Spleen (tissue), 11 donors: ENCODE measurements around the gene ZGPAT. TPM values are rescaled to one million over a fixed set of nuclear protein-coding genes. Genes with fewer than 3 reads are reported as not detected.

Experiments
- DNase-seq: peaks from one replicate; pipeline ENCODE4 v3.0.0-alpha.2; 2020
- H3K27ac ChIP-seq, 8 donors: fragments of 200-600 bp; sonication (generic) in 7 of 8; 1 replicate in 4 of 8; 2 replicates in 4 of 8; pipeline versions ENCODE4 v1.5.0 to v1.8.0; 2016 to 2021; ENCODE audit warnings: inconsistent platforms in 4 of 8, mild to moderate bottlenecking in 4 of 8, moderate library complexity in 1 of 8
- H3K27me3 ChIP-seq, 7 donors: fragments of 200-600 bp; sonication (generic) in 6 of 7; replicated peaks in 1 of 7; 1 replicate in 4 of 7; 2 replicates in 3 of 7; pipeline versions ENCODE4 v1.5.0 to v1.8.0; 2016 to 2021; ENCODE audit warnings: inconsistent platforms in 3 of 7, mild to moderate bottlenecking in 1 of 7
- H3K36me3 ChIP-seq, 6 donors: fragments of 200-600 bp; sonication (generic) in 5 of 6; 1 replicate in 4 of 6; 2 replicates in 2 of 6; pipeline versions ENCODE4 v1.5.0 to v1.8.0; 2016 to 2021; ENCODE audit warnings: inconsistent platforms in 2 of 6
- H3K4me1 ChIP-seq, 6 donors: fragments of 200-600 bp; sonication (generic) in 5 of 6; 1 replicate in 3 of 6; 2 replicates in 3 of 6; pipeline versions ENCODE4 v1.5.0 to v1.8.0; 2016 to 2021; ENCODE audit warnings: inconsistent platforms in 3 of 6
- H3K4me3 ChIP-seq, 8 donors: fragments of 200-600 bp; sonication (generic) in 7 of 8; 1 replicate in 4 of 8; 2 replicates in 4 of 8; pipeline versions ENCODE4 v1.5.0 to v1.8.0; 2016 to 2021; ENCODE audit warnings: inconsistent platforms in 4 of 8, mild to moderate bottlenecking in 4 of 8, moderate library complexity in 2 of 8
- H3K9me3 ChIP-seq, 8 donors: fragments of 200-600 bp; sonication (generic) in 7 of 8; 1 replicate in 4 of 8; 2 replicates in 4 of 8; pipeline versions ENCODE4 v1.5.0 to v1.8.0; 2016 to 2021; ENCODE audit warnings: inconsistent platforms in 4 of 8
- POLR2A ChIP-seq, 3 donors: fragments of 450-650 bp; IDR thresholded peaks; one replicate each; pipeline ENCODE4 v1.5.1; 2017; ENCODE audit warnings: antibody characterized with exemption in 3 of 3, mild to moderate bottlenecking in 1 of 3
- POLR2AphosphoS5 ChIP-seq, 3 donors: sonication (generic); formaldehyde crosslinking; IDR thresholded peaks; one replicate each; pipeline ENCODE4 v1.5.1; 2017; ENCODE audit warnings: antibody characterized with exemption in 3 of 3
- WGBS, 5 donors: extraction: QIAGEN DNeasy Blood & Tissue Kit in 3 of 5; methylation state at CpG; one replicate each; pipeline versions ENCODE4 v1.1.5 to v1.1.7; 2013 to 2018; 5-methylcytosine and 5-hydroxymethylcytosine counted together
- intact Hi-C: fragments of 100-400 bp; cut with DNase I; formaldehyde crosslinking; loops from one replicate; pipeline ENCODE4 v1.15.0; 2023; ENCODE audit warnings: low total_unique reads
- polyA plus RNA-seq, 3 donors: library from polyadenylated mRNA; stranded (reverse); fragments of 200-250 nt; gene quantifications; one replicate each; pipeline ENCODE4 v1.2.1, GENCODE V29; 2013
- total RNA-seq, 7 donors: library from RNA; depleted of rRNA in 3 of 7; stranded (reverse); fragments of >200 nt in 3 of 7; fragmentation: NEBNext Ultra II Directional in 4 of 7; extraction: Animal tissue kit (Norgen Biotek cat#: 25700) in 4 of 7; gene quantifications; one replicate each; pipeline versions ENCODE4 v1.1.0 to v1.2.1, GENCODE V29; 2016 to 2021
- TF ChIP-seq, protein P1 (sequence below), 11 experiments: fragments of 200-600 bp in 7 of 11; fragments of 450-650 bp in 4 of 11; sonication (generic) in 4 of 11; IDR thresholded peaks in 8 of 11; conservative IDR thresholded peaks in 3 of 11; 1 replicate in 7 of 11; 2 replicates in 4 of 11; pipeline versions ENCODE4 v1.4.0 to v1.8.0; 2016 to 2021; ENCODE audit warnings: antibody characterized with exemption in 11 of 11, inconsistent platforms in 4 of 11, mild to moderate bottlenecking in 1 of 11
- donor health status: healthy with polysubstance abuse.
- donor health status: DM: no; HTN: no; CAD: no; lungs with moderate emphysema.
- donor health status: DM: no; HTN: no; CAD: no.
- donor health status: Bipolar disorder and iron deficiency.
- donor health status: healthy.
- donor health status: DM: no; HTN: no; CAD: no.
- donor health status: DM: yes; HTN: yes; CAD: no.

The ZGPAT gene
- total and polyA plus RNA-seq, 10 donors, result 23.6 to 72.8 (median 38.2) TPM

- TF ChIP-seq POLR2AphosphoS5 (IDR thresholded peaks at IDR 0.05) (peak; percentile 48 to 82 (median 58)), POLR2A (IDR thresholded peaks at IDR 0.05) (no peak)
- peaks cover 0 to 37% (median 9%) of the 10 kb centered on the region in 6 donors for H3K36me3 ChIP-seq
- H3K4me1 ChIP-seq, result peaks cover 15 to 56% (median 42%) of the 10 kb centered on the region in 6 donors
- no peaks in the 10 kb centered on the region for H3K9me3 ChIP-seq
- 48 to 67% (median 58%) methylated on average over 18 to 22 of the region's 22 CpGs for WGBS, 5 donors
- H3K27ac ChIP-seq, result peak overlapping the region; percentile 60 to 90 (median 76)
- H3K4me3 ChIP-seq, result no peak overlapping the region
- intact Hi-C loops, result no loop called here
- H3K27me3 ChIP-seq, result peaks cover 0 to 6% (median 0%) of the 10 kb centered on the region in 7 donors
- peak; percentile 77 for DNase-seq
These were observed 25.3 kb upstream of the ZGPAT start for GRCh38 chr20:63682384-63683139.

- H3K4me3 ChIP-seq, result no peak overlapping the region
- H3K4me1 ChIP-seq, result peaks cover 20 to 83% (median 64%) of the 10 kb centered on the region in 6 donors
- peaks cover 0 to 6% (median 0%) of the 10 kb centered on the region in 7 donors for H3K27me3 ChIP-seq
- H3K36me3 ChIP-seq, result peaks cover 0 to 17% (median 2%) of the 10 kb centered on the region in 6 donors
- peak; percentile 76 for DNase-seq
- WGBS, 5 donors, result 89 to 93% (median 90%) methylated on average over 20 to 21 of the region's 21 CpGs
- H3K9me3 ChIP-seq, result no peaks in the 10 kb centered on the region
- H3K27ac ChIP-seq, result peak overlapping the region; percentile 69 to 90 (median 89)
- TF ChIP-seq POLR2A (IDR thresholded peaks at IDR 0.05) (no peak), POLR2AphosphoS5 (IDR thresholded peaks at IDR 0.05) (no peak)
- TF ChIP-seq, protein P1, sequence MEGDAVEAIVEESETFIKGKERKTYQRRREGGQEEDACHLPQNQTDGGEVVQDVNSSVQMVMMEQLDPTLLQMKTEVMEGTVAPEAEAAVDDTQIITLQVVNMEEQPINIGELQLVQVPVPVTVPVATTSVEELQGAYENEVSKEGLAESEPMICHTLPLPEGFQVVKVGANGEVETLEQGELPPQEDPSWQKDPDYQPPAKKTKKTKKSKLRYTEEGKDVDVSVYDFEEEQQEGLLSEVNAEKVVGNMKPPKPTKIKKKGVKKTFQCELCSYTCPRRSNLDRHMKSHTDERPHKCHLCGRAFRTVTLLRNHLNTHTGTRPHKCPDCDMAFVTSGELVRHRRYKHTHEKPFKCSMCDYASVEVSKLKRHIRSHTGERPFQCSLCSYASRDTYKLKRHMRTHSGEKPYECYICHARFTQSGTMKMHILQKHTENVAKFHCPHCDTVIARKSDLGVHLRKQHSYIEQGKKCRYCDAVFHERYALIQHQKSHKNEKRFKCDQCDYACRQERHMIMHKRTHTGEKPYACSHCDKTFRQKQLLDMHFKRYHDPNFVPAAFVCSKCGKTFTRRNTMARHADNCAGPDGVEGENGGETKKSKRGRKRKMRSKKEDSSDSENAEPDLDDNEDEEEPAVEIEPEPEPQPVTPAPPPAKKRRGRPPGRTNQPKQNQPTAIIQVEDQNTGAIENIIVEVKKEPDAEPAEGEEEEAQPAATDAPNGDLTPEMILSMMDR (IDR thresholded peaks at IDR 0.05 in 8 of 11, conservative IDR thresholded peaks at IDR 0.05 in 3 of 11), result no peak
- intact Hi-C loops, result no loop called here
These were observed 22.4 kb upstream of the ZGPAT start for GRCh38 chr20:63685269-63686026.

DNA sequence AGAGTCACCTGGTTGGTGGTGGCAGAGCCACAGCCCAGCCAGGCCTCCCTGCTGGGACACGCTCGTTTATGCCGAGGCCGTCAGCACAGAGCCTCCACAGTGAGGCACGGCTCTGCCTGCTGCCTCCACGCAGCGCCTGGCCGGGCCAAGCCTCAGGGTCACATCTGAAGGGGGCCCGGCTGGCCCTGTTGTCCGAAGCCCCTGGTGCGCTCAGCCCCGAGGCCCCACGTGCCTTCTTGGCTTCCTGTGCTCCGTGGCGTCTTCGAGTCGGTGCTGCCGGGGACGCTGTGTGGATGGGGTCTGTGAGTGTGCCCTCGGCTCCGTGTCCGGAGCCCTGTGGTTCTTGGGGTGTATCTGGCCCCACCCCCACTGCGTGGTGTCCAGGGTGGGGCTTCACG lies 21.7 kb upstream of the ZGPAT start:
- Histone ChIP-seq H3K36me3 (peaks cover 0 to 13% (median 0%) of the 10 kb centered on the region in 6 donors), H3K4me3 (peak overlapping the region in 1 of 8 donors; percentile 18), H3K9me3 (no peaks in the 10 kb centered on the region), H3K4me1 (peaks cover 20 to 90% (median 70%) of the 10 kb centered on the region in 6 donors), H3K27me3 (peaks cover 0 to 6% (median 0%) of the 10 kb centered on the region in 7 donors), H3K27ac (peak overlapping the region; percentile 69 to 90 (median 89))
- intact Hi-C loops, result no loop called here
- 71 to 83% (median 78%) methylated on average over 5 to 24 of the region's 24 CpGs for WGBS, 5 donors
- peak; percentile 78 for DNase-seq
- TF ChIP-seq POLR2A (IDR thresholded peaks at IDR 0.05) (no peak), POLR2AphosphoS5 (IDR thresholded peaks at IDR 0.05) (no peak)
- TF ChIP-seq, protein P1 (IDR thresholded peaks at IDR 0.05 in 8 of 11, conservative IDR thresholded peaks at IDR 0.05 in 3 of 11), result no peak

GRCh38 chr20:63686492-63687321 lies 21.1 kb upstream of the ZGPAT start:
- peaks cover 0 to 11% (median 0%) of the 10 kb centered on the region in 6 donors for H3K36me3 ChIP-seq
- DNase-seq, result peak; percentile 90
- peak overlapping the region; percentile 69 to 90 (median 89) for H3K27ac ChIP-seq
- H3K27me3 ChIP-seq, result peaks cover 0 to 6% (median 0%) of the 10 kb centered on the region in 7 donors
- no peak for TF ChIP-seq POLR2A (IDR thresholded peaks at IDR 0.05)
- TF ChIP-seq, protein P1 (IDR thresholded peaks at IDR 0.05 in 8 of 11, conservative IDR thresholded peaks at IDR 0.05 in 3 of 11), result peak in 1 of 11 experiments; percentile 9
- TF ChIP-seq POLR2AphosphoS5 (IDR thresholded peaks at IDR 0.05), result peak; percentile 80 to 89 (median 83)
- H3K4me1 ChIP-seq, result peaks cover 19 to 94% (median 76%) of the 10 kb centered on the region in 6 donors
- no peaks in the 10 kb centered on the region for H3K9me3 ChIP-seq
- peak overlapping the region in 2 of 8 donors; percentile 3 to 18 for H3K4me3 ChIP-seq
- WGBS, 5 donors, result 21 to 30% (median 22%) methylated on average over 39 to 45 of the region's 45 CpGs
- intact Hi-C loops, result no loop called here
